ENCODE data around the gene FDX2. TPM values are rescaled to one million over a fixed set of nuclear protein-coding genes. Genes with fewer than 3 reads are reported as not detected.
A peak's percentile ranks its signal among the peaks of the same experiment; 100 is the strongest.

The FDX2 gene
- total RNA-seq, 2 donors from 2014 or later: 11.2 to 11.8 TPM

GRCh38 chr19:10334588-10335351 lies 19.0 kb upstream of the FDX2 start:
- intact Hi-C loops (cut with DNase I, micrococcal nuclease): no loop called here
- ATAC-seq (peak; percentile 72), DNase-seq (peak; percentile 96 to 97)

GRCh38 chr19:10333758-10334587 lies 18.2 kb upstream of the FDX2 start:
- peak; percentile 7 for ATAC-seq
- intact Hi-C loops (cut with DNase I, micrococcal nuclease): no loop called here
- no peak for DNase-seq

GRCh38 chr19:10332965-10333757 lies 17.3 kb upstream of the FDX2 start, which contains the start of gene RAVER1:
Gene RAVER1, minus strand, starts transcription at chr19:10333529. Its CDS starts 22 bp downstream, at chr19:10333507.
- intact Hi-C loops (cut with DNase I, micrococcal nuclease): no loop called here
- DNase-seq: peak; percentile 98 to 99
- ATAC-seq: peak; percentile 81

GRCh38 chr19:10332158-10332964 lies 16.5 kb upstream of the FDX2 start:
- DNase-seq: peak; percentile 58 to 62
- intact Hi-C loops (cut with DNase I, micrococcal nuclease): no loop called here
- ATAC-seq: peak; percentile 60

GRCh38 chr19:10329555-10329954 lies 13.7 kb upstream of the FDX2 start:
- intact Hi-C loops (cut with DNase I, micrococcal nuclease): no loop called here
- ATAC-seq (no peak), DNase-seq (no peak)

- ATAC-seq (no peak), DNase-seq (no peak)
- intact Hi-C loops (cut with DNase I, micrococcal nuclease): no loop called here
These were observed 13.0 kb upstream of the FDX2 start for GRCh38 chr19:10328558-10329429.

- intact Hi-C loops (cut with DNase I, micrococcal nuclease): no loop called here
- no peak for DNase-seq
- no peak for ATAC-seq
These were observed 12.0 kb upstream of the FDX2 start for GRCh38 chr19:10327793-10328192.

- no peak for ATAC-seq
- intact Hi-C loops (cut with DNase I, micrococcal nuclease): no loop called here
- no peak for DNase-seq
These were observed 9.9 kb upstream of the FDX2 start for GRCh38 chr19:10325732-10326131.

- peak; percentile 89 to 90 for DNase-seq
- peak; percentile 88 for ATAC-seq
- intact Hi-C loops (cut with DNase I, micrococcal nuclease): no loop called here
These were observed 6.3 kb upstream of the FDX2 start for GRCh38 chr19:10321874-10322835.

- DNase-seq (peak; percentile 87 to 90), ATAC-seq (peak; percentile 89)
- intact Hi-C loops (cut with DNase I, micrococcal nuclease): no loop called here
These were observed 5.6 kb upstream of the FDX2 start for GRCh38 chr19:10321417-10321797.

GRCh38 chr19:10320602-10321416 lies 5.0 kb upstream of the FDX2 start:
- ATAC-seq (no peak), DNase-seq (no peak)
- intact Hi-C loops (cut with DNase I, micrococcal nuclease): no loop called here

GRCh38 chr19:10318807-10319682 lies 3.2 kb upstream of the FDX2 start:
- ATAC-seq (no peak), DNase-seq (no peak)

GRCh38 chr19:10317857-10318462 lies 2.1 kb upstream of the FDX2 start:
- ATAC-seq: no peak
- intact Hi-C loops (cut with DNase I, micrococcal nuclease): no loop called here
- DNase-seq: no peak

More at GRCh38 chr19:10318807-10319682, 3.2 kb upstream of the FDX2 start:
- intact Hi-C loops (cut with DNase I, micrococcal nuclease): no loop called here

Data from left colon (tissue), 2 donors.